Heart right ventricle (tissue), 16 donors: Measurements from ENCODE around the gene CDH23. TPM values are rescaled to one million over a fixed set of nuclear protein-coding genes. Genes with fewer than 3 reads are reported as not detected.

Experiments used
- ATAC-seq, 8 donors: fragments of 200-7000 bp; cut with Tn5 transposase; one replicate each; pipeline ENCODE4 v1.9.1; 2020; ENCODE audit warnings: mild to moderate bottlenecking in 8 of 8, moderate library complexity in 8 of 8, moderate number of reproducible peaks in 1 of 8
- DNase-seq, 2 donors: peaks; one replicate each; pipeline ENCODE4 v3.0.0-alpha.2; 2020
- H3K27ac ChIP-seq, 10 donors: fragments of 200-600 bp; sonication (generic) in 2 of 10; one replicate each; pipeline versions ENCODE4 v1.5.0 to v1.8.0; 2020 to 2022; ENCODE audit warnings: mild to moderate bottlenecking in 3 of 10
- H3K27me3 ChIP-seq, 7 donors: fragments of 200-600 bp; one replicate each; pipeline ENCODE4 v1.8.0; 2021 to 2022; ENCODE audit warnings: mild to moderate bottlenecking in 2 of 7
- H3K36me3 ChIP-seq, 9 donors: fragments of 200-600 bp; sonication (generic) in 1 of 9; one replicate each; pipeline versions ENCODE4 v1.5.0 to v1.8.0; 2020 to 2022; ENCODE audit warnings: mild to moderate bottlenecking in 2 of 9
- H3K4me1 ChIP-seq, 9 donors: fragments of 200-600 bp; sonication (generic) in 1 of 9; one replicate each; pipeline versions ENCODE4 v1.5.0 to v1.8.0; 2020 to 2022; ENCODE audit warnings: mild to moderate bottlenecking in 4 of 9
- H3K4me3 ChIP-seq, 10 donors: fragments of 200-600 bp; sonication (generic) in 2 of 10; one replicate each; pipeline versions ENCODE4 v1.5.0 to v1.8.0; 2020 to 2022; ENCODE audit warnings: mild to moderate bottlenecking in 7 of 10, moderate library complexity in 2 of 10
- H3K9me3 ChIP-seq, 11 donors: fragments of 200-600 bp in 10 of 11; sonication (generic) in 2 of 11; one replicate each; pipeline versions ENCODE4 v1.5.0 to v1.8.0; 2013 to 2022; ENCODE audit warnings: mild to moderate bottlenecking in 2 of 11, control low read depth in 1 of 11, moderate library complexity in 1 of 11
- WGBS, 2 donors: extraction: QIAGEN DNeasy Blood & Tissue Kit; methylation state at CpG; one replicate each; pipeline ENCODE4 v1.1.7; 2013; ENCODE audit warnings: inconsistent platforms in 1 of 2; 5-methylcytosine and 5-hydroxymethylcytosine counted together
- intact Hi-C, 10 donors: fragments of 100-400 bp; cut with DNase I; formaldehyde crosslinking; loops; one replicate each; pipeline versions ENCODE4 v1.11.1 to v1.14.2; 2022
- polyA plus RNA-seq, 2 donors: library from polyadenylated mRNA; stranded (reverse); fragments of 200-250 nt; gene quantifications; one replicate each; pipeline ENCODE4 v1.2.3, GENCODE V29; 2013
- total RNA-seq, 10 donors: library from RNA; stranded (reverse); fragmentation: NEBNext Ultra II Directional in 3 of 10; extraction: Animal tissue kit (Norgen Biotek cat#: 25700) in 3 of 10; gene quantifications; one replicate each; pipeline versions ENCODE4 v1.2.1 to v1.2.4, GENCODE V29; 2021 to 2023
- TF ChIP-seq, protein P1 (sequence below), 9 donors: fragments of 200-600 bp; sonication (generic) in 2 of 9; IDR thresholded peaks; one replicate each; pipeline versions ENCODE4 v1.5.0 to v1.8.0; 2021 to 2022; ENCODE audit warnings: antibody characterized with exemption in 9 of 9, mild to moderate bottlenecking in 5 of 9, moderate library complexity in 1 of 9
- donor health status: Arrhythmogenic right ventricular cardiomyopathy.
- donor health status: ischemic (EF 13 %, LVEDD 7.1; RV severe dilation, severe dysfunction).
- donor health status: healthy with polysubstance abuse.
- donor health status: DM: no; HTN: yes; CAD: no.
- donor health status: DM: no; HTN: no; CAD: no.
- donor health status: ischemic (EF 25% LVEDD 6.9; RV normal size, moderate dysfunction).
- donor health status: ischemic (EF 25% LVEDD 5.7; RV mildly dilated, moderate dysfunction).
- donor health status: healthy.
- donor health status: DM: yes; HTN: yes; CAD: no.
- donor health status: Ischemic cardiomyopathy.
- donor health status: ischemic (EF 35%, LVEDD 5.7; RV mildly dilated, moderate dysfunction).
- donor health status: nonischemic (EF 11% LVEDD 7.7; RV severe dilation, severe dysfunction).
- donor health status: DM: yes; HTN: yes; CAD: no.
- donor health status: PGD.
- donor health status: ischemic (EF 29% LVEDD 5.4; RV normal size, mild dysfunction).
- donor health status: nonischemic (EF 23%, LVEDD 6.1; RV moderate dilation, normal function).

The CDH23 gene
- total and polyA plus RNA-seq, 12 donors, result 1.1 to 7.7 (median 4.6) TPM

DNA sequence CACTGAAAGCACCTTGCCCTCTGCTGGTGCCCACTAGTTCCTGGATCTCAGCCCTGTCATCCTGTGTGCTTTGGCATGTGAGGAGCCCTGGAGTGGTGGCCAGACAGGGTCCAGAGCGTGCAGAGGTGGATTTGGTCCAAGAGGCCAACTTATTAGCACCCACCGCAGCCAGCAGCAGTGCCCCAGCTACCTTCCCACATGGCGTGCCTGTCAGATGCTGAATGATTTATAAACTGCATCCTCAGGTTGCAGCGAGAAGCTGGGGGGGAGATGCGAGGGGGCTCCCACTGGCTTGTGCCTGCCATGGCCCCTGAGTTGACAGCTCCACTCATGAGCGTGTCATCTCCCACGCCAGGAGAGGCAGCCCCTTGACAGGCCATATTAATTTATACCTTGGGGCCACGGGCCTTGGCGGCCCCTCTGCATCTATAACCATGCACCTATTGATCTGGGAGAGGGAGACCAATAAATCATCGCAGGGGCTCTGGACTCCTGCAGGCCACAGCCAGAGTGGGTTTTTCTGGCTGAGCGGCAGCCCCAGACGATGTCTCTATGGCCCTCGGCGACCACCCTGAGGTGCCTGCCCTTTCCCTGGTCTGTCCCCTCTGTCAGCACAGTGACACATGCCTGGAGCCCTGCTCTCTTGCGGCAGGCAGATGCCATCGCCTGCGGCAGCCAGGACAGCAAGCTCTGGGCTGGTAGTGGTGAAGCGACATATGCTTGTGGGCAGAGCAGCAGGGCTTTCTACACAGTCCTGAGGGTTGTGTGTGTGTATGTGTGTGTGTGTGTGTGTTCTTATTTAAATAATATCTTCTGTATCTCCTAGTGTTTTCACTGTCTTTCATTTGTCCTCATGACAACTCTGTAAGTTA lies 120.8 kb downstream of the CDH23 start:
- intact Hi-C loops, result no loop called here
- no peaks in the 10 kb centered on the region for H3K9me3 ChIP-seq
- DNase-seq (no peak), ATAC-seq (no peak)
- H3K4me1 ChIP-seq, result peaks cover 0 to 10% (median 0%) of the 10 kb centered on the region in 9 donors
- TF ChIP-seq, protein P1, sequence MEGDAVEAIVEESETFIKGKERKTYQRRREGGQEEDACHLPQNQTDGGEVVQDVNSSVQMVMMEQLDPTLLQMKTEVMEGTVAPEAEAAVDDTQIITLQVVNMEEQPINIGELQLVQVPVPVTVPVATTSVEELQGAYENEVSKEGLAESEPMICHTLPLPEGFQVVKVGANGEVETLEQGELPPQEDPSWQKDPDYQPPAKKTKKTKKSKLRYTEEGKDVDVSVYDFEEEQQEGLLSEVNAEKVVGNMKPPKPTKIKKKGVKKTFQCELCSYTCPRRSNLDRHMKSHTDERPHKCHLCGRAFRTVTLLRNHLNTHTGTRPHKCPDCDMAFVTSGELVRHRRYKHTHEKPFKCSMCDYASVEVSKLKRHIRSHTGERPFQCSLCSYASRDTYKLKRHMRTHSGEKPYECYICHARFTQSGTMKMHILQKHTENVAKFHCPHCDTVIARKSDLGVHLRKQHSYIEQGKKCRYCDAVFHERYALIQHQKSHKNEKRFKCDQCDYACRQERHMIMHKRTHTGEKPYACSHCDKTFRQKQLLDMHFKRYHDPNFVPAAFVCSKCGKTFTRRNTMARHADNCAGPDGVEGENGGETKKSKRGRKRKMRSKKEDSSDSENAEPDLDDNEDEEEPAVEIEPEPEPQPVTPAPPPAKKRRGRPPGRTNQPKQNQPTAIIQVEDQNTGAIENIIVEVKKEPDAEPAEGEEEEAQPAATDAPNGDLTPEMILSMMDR (IDR thresholded peaks at IDR 0.05), result no peak
- no peaks in the 10 kb centered on the region for H3K27me3 ChIP-seq
- WGBS, 2 donors, result 90 to 92% methylated on average over 18 of the region's 18 CpGs
- no peak overlapping the region for H3K4me3 ChIP-seq
- H3K36me3 ChIP-seq, result no peaks in the 10 kb centered on the region
- H3K27ac ChIP-seq, result no peak overlapping the region

DNA sequence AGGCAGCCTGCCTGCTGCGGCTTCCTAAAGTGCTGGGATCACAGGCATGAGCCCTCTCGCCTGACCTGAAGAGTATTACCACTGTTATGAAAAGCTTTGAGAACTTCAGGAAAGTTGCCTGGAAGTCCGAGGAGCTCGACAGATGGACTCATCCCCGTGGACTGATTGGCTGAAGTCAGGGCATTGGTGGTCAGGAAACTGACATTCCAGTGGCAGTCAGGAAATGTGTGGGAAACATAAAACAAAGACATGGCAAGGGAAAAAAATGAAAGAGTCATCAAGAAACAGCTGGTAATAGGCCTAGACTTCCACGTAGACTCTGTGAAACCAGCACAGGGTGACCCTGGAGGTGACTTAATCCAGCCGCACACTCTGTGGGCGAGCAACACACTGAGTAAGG lies 123.3 kb downstream of the CDH23 start:
- intact Hi-C loops, result loop anchor here in 1 of 10 donors (5.0 kb wide), 1 partner anchor 152 kb away; no protein-coding TSS in a partner anchor
- H3K27ac ChIP-seq, result no peak overlapping the region
- TF ChIP-seq, protein P1 (IDR thresholded peaks at IDR 0.05), result no peak
- DNase-seq, result no peak
- no peak overlapping the region for H3K4me3 ChIP-seq
- H3K4me1 ChIP-seq, result peaks cover 0 to 4% (median 0%) of the 10 kb centered on the region in 9 donors
- ATAC-seq, result no peak
- H3K9me3 ChIP-seq, result no peaks in the 10 kb centered on the region
- no peaks in the 10 kb centered on the region for H3K27me3 ChIP-seq
- no peaks in the 10 kb centered on the region for H3K36me3 ChIP-seq
- 86 to 87% methylated on average over 8 of the region's 8 CpGs for WGBS, 2 donors

DNA sequence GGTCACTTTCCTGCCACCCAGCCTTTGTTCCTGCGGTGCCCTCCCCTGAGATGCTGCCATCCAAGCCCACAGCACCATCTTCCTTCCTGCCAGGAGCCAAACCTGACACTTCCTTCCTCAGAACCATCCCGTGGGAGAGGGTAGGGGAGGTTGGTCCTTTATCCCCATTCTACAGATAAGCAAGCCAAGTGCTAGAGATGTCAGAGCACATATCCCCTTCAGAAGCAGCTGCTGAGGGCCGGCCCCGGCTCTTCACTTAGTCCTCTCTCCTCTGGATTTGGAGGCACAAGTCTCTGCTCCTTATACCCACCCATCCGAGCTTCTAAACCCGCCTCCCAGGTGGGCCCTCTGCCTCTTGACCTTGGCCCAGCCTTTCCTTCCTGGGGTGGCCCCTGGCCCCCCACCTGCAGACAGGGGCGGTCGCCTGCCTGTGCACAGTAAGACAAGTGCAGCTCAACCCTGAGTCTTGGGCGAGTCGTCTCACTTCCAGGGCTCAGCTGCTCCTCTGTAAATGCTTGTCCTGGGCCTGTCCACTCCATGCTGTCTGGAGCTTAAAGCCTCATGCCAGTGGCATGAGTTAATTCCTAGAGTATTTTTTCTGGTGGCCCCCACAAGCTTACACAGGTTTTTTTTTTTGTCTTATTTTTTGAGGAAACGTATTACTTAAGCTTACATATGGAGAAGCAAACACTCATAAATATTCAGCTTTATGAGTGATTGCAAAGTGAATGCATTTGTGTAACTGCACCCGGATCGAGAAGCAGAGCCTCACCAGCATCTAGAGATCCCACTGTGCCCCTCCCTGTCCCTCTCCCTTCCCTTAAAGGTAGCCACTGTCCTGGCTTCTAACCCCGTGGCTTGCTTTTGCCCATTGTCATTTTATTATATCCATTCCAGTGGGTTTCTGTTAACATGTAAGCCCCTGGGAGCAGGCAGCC lies 125.1 kb downstream of the CDH23 start:
- Histone ChIP-seq H3K36me3 (no peaks in the 10 kb centered on the region), H3K4me1 (peaks cover 0 to 4% (median 0%) of the 10 kb centered on the region in 9 donors), H3K4me3 (no peak overlapping the region), H3K27me3 (no peaks in the 10 kb centered on the region), H3K9me3 (no peaks in the 10 kb centered on the region), H3K27ac (no peak overlapping the region)
- no peak for DNase-seq
- TF ChIP-seq, protein P1 (IDR thresholded peaks at IDR 0.05), result no peak
- no peak for ATAC-seq
- WGBS, 2 donors, result 85 to 90% methylated on average over 14 of the region's 14 CpGs
- intact Hi-C loops, result loop anchor here in 1 of 10 donors (5.0 kb wide), 1 partner anchor 151 kb away; no protein-coding TSS in a partner anchor
